Hypothalamus (tissue), 51 donors: ENCODE results near the gene AGMO.
A peak's percentile ranks its signal among the peaks of the same experiment; 100 is the strongest.

Experiments used
- DNase-seq, 51 donors: peaks; one replicate each; lab custom pipeline; 2025; lab: John Stamatoyannopoulos, UW

Gene AGMO

GRCh38 chr7:15561835-15562234, at the start of gene AGMO:
Gene AGMO (minus strand): TSS chr7:15562015.
- DNase-seq: peak in 46 of 51 donors; percentile 1 to 86 (median 50)

DNA sequence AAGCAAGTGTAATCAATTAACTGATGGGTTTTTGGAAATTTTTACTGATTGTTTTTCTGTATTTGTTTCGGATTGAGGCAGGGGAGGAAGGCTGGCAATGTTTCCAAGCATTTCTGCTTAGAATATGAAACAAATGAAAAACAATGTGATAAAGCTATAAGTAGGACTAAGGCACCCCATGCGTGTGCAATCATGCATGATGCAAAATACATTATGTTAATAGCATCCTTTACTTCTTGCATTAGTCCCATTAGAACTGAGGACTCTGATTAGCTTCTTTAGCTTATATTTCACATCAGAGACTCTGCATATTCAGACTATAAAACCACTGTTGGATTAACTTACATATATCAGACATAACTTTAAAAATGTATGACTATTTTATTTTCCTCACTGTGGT, 48.7 kb upstream of the AGMO start:
- no peak for DNase-seq

DNA sequence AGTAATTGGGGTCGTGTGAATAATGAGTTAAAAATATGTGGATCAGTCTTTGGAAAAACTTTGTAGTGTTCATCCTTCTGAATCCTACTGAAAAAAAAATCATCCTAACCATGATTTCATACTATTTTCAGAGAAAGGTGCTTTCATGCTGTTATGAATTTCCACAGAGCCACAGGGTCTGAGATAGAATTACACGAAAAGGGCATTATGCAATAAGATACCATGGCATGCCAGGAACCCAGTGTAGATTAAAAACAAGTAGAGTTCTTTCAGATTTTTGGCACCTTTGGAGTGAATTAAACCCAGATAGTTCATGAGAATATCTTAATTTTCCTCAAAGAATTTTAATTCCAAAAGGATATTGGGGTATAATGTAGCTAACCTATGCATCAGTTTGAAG, 47.5 kb upstream of the AGMO start:
- no peak for DNase-seq

DNA sequence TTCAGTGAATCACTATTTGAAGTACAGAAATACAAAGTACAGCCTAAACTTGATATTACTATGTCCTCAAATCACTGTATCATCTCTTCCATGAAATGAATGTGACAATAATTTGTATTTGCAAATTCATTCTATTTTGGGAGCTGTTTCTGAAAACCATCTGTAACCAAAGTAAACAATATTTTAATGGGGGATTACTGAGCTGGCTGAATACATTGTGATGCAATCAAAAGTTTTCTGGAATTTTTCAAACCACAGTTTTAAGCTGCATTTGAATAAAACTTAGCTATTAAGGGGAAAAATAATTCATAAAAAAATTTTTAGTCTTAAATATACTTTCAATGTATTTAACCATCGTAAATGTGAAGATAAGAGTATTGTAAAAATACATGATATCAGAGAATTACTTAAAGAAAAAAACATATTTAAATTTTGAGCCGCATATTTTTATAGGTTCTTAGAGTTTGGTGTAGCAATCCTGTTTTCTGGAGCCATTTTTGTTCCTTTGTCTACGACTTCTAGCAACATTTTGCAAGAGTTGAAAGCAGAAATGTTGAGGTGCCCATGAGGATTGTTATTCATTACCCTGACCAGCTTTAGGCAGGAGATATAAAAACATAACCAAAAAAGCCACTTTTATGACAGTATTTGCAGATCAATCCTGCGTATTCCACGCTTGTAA, 45.9 kb upstream of the AGMO start:
- DNase-seq: no peak

GRCh38 chr7:15606561-15606960, 44.7 kb upstream of the AGMO start:
- DNase-seq: no peak

DNA sequence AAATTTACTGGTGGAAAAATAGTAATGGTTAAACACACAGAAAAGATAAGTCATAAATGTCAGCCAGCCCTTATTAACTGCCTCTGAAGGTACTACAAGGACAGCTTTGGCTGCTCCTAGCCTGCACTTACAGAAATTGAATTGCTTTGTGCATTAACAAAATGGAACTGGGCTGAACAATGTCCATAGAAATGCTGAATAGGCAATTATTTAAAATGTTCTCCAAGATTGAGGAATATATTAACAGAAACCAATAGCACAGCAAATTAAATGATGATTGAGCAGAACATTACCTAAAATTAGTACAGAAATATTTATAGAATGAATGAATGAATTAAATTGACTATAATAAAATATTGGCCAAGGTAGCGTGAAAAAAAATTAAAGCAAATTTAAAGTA, 42.4 kb upstream of the AGMO start:
- DNase-seq: no peak

DNA sequence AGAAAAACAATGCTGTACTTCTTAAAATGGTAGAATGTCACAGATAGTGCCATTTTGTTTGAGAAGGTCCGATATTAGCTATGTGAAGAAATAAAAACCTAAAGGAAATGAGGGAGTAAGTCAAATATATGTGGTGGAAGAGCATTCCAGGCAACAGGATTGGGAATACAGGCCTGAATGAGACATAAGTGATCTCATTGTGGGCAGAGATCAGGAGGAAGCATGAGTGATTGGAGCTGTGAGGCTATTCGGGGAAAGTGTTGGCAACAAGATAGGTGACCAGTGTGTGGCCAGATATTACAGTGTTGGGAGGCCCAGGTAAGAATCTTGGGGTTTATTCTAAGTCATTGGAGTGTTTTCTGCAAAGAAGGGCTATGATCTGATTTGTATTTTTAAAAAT, 41.3 kb upstream of the AGMO start:
- DNase-seq: no peak

- no peak for DNase-seq
These were observed 40.4 kb upstream of the AGMO start for GRCh38 chr7:15602236-15602635.

- no peak for DNase-seq
These were observed 39.4 kb upstream of the AGMO start for GRCh38 chr7:15601175-15601574.

DNA sequence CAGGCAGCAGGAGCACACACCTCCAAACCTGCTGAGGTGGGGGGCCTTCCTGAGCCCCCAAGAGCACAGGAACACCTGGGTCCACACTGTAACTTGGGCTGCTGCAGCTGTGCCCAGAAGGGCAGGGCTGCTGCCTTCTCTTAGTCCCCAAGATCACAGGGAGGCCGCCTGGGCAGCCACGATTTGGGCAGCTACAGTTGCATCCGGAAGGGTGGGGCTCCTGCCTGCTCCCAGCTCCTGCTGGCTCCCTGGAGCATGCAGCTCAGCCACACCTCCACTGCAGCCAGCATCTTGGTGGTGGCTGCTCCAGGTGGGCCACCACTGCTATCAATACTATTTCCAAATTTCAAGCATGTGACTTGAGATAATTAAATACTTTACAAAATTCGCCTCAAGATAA, 38.5 kb upstream of the AGMO start:
- no peak for DNase-seq

GRCh38 chr7:15594461-15594860, 32.6 kb upstream of the AGMO start:
- no peak for DNase-seq

- no peak for DNase-seq
These were observed 31.6 kb upstream of the AGMO start for GRCh38 chr7:15593382-15593781.

DNA sequence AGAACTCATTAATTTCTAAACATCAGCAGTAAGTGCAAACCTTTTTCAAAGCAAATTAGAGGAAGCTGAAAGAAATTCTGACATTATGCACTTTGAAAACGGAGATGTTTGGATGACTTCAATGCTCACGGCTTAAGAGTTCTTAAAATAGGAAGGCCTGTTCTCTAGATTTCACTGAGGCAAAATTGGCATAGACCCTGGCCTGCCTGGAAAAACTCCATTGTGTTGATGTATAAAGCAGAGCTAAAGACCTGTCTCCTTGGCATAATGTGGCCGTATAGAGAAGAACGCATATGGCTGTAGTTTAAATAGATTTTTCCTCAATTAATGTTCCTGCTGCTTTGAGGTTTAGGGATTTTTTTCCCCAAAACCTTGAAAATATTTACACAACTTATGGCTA, 24.5 kb upstream of the AGMO start:
- no peak for DNase-seq

DNA sequence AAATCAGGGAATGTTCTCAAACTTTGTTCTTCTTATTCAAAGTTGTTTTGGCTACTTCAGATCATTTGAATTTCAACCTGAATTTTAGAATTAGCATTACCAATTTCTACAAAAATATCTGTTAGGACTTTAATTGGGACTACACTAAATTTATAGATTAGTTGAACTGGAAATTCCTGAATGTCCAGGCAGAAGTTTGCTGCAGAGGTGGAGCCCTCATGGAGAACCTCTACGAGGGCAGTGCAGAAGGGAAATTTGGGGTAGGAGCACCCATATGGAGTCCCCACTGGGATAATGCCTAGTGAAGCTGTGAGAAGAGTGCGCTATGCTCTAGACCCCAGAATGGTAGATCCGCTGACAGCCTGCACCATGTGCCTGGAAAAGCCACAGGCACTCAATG, 22.8 kb upstream of the AGMO start:
- DNase-seq: no peak

- no peak for DNase-seq
These were observed 21.0 kb upstream of the AGMO start for GRCh38 chr7:15582773-15583172.

DNA sequence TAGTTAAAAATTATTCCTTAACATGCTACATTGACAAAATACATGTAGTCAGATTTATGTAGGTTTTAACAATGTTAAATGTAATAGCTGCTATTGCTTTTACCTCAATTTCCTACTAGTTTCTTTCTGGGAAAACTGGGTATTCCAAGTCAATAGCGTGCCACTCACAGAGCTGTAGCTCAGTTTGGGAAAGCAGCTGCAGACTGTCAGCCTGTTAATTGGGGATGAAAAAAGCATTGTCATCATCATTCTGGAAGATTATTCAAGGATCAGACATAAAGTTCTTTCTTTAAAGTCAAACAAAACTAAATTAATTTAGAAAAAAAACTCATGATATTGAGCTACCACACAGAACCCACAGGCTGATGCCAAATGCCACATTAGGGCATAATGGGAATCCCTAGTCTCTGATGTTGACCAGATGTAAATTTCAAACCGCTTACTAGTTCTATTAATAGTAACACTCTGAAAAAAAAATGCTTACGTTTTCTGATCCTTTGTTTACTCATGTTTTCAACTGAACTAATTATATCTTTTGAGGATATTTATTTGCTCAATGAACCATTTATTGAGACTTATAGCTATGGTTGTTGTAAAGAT, 19.6 kb upstream of the AGMO start:
- DNase-seq: no peak

- DNase-seq: no peak
These were observed 19.0 kb upstream of the AGMO start for GRCh38 chr7:15580604-15581351.

DNA sequence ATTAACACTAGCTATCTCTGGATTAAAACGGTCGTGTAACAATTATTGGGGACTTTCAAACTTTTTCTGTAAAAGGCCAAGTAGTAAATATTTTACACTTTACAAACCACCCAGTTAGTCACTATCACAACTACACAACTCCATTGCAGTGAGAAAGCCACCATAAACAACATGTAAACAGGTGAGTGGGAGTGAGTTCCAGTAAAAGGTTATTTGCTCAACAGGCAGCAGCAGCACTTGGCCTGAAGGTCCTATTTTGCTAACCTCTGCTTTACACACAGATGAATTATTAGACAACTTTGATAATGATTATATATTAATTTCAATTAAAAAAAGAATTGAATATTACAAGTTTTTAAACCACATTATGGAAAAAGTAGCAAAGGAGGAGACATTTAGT, 15.8 kb upstream of the AGMO start:
- DNase-seq: no peak

DNA sequence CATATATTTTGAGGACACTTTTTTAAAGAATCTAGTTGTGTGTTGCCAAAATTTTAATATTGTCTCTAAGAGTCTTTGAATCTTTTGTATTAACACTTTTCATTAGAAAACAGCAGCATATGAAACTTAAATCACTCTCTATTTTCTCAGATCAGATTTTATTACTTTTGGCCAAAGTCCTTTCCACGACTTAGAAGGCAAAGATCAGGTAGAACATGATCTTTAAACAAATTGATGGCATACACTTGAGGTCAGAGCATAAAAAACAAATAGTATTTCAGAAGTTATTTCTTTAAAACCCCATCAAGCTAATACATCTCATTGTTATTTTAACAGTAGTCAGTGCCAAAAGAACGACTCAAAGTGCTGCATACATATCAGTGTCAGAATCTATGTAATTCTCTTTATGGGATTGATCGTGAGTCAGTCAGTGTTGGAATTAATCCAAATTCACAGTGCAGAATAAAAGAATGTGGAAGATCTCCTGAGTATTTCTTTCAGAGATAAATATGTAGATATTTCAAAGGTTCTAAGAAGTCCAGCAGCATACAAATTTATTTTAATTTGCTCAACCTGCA, 9.6 kb upstream of the AGMO start:
- DNase-seq: no peak

- no peak for DNase-seq
These were observed 5.8 kb upstream of the AGMO start for GRCh38 chr7:15567652-15568051.

DNA sequence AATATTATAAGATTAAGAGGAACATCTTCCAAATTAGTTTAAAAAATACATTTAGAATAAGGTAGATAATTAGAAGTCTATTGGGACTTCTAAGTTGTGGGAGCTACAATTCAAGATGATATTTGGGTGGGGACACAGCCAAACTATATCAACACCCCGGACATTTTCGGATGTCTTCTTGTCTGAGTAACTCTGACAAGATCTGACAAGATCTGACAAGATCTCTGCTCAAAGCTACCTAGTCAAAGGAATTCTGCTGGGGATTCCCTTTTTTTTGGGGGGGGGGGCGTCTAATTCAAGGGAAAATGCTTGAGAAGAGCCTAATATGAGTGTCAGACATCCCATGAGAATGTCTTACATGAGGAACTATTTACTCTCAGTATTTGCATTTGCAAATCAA, 5.2 kb upstream of the AGMO start:
- no peak for DNase-seq

DNA sequence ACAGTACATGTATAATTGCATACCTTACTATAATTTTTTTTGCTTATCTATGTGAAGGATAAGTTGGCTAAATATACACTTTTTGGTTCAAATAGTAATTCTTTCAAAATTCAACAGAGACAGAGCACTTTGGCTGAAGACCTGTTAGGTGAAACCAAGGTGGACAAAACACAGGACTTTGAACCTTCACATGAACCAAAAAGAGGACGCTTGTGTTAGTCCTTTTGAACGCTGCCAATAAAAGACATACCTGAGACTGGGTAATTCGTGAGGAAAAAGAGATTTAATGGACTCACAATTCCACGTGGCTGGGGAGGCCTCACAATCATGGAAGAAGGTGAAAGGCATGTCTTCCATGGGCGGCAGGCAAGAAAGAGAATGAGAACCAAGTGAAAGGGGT, 4.7 kb upstream of the AGMO start:
- DNase-seq: no peak
